Subcutaneous adipose tissue (tissue), 4 donors: ENCODE data around the gene USP21. TPM values are rescaled to one million over a fixed set of nuclear protein-coding genes. Genes with fewer than 3 reads are reported as not detected.

Experiments used
- CTCF ChIP-seq: fragments of 450-650 bp; IDR thresholded peaks from one replicate; pipeline ENCODE4 v1.5.1; 2016; ENCODE audit warnings: low read depth, mild to moderate bottlenecking, control low read depth, antibody characterized with exemption, moderate library complexity
- total RNA-seq, 4 donors: library from RNA; depleted of rRNA; stranded (reverse); fragments of >200 nt; gene quantifications; one replicate each; pipeline ENCODE4 v1.1.0, GENCODE V29; 2016

Gene USP21
- total RNA-seq, 4 donors from 2014 or later = 8.8 to 19.6 (median 11.0) TPM

DNA sequence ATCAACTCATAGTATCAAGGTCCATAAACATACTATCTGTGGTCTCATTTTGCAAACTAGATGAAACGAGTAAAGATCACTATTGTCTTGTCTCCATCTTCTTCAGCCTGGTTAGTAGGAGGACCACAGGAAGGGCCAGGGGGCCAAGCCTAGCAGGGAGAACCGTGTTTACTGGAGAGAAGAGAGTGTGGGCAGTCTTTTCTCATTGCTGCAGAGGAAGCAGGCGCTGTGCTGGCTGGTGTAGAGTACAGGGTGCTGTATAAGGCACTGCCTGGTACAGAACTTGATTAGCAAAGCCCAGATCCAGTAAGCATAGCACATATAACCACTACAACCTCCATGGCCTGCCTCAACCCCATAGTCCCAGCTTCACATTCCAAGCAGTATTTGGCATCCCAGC is 28.0 kb downstream of the USP21 start:
- no peak for TF ChIP-seq CTCF

- no peak for TF ChIP-seq CTCF
These were observed 29.1 kb downstream of the USP21 start for GRCh38 chr1:161188381-161188780.

GRCh38 chr1:161189036-161189435 is 29.7 kb downstream of the USP21 start:
- TF ChIP-seq CTCF = no peak

GRCh38 chr1:161190962-161191521 is 31.7 kb downstream of the USP21 start:
- TF ChIP-seq CTCF = no peak

- no peak for TF ChIP-seq CTCF
These were observed 32.7 kb downstream of the USP21 start for GRCh38 chr1:161191971-161192370.

DNA sequence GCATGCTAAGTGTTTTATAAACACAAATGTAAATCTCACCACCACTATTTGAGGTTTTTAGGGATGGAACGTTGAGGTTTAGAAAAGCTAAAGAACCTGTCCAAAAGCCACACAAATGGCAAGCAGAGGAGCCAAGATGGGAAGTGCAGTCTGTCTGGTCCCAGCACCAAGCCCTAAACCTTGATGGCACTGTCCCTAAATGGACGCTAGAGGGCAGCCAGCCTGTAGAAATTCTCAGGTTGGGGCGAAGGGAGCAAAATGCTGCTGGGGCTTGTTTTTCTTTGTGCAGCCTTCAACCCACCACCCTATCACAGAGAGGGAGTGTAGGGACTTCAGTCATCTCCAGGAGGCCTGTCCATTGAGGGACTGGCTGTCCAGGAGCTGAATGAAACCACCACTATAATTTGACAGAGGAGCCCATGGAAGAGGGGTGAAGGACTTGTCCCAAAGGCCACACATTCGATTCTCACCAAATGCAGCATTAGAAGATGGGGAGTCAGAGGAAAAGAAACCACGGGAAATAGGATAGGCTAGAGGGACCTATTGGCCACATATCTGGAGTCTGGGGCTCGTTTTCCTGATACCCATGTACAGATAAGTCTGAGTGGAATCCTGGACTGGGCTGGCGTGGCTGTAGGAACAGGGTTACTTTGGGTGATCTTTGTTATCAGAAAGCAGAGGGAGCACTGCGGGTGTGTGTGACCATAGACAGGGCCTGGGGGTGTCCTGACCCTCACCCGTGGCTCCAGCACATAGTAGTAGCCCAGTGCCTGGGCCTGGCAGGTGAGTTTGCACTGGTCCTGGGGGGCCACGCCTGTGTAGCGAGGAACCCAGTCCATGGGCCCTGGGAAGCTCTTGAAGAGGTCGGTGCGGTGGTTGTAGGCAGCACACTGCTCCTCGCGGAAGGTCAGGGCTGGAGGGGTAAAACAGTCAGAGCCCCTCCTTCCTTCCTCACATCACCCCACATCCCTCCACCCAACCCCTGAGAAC is 33.5 kb downstream of the USP21 start:
- no peak for TF ChIP-seq CTCF

DNA sequence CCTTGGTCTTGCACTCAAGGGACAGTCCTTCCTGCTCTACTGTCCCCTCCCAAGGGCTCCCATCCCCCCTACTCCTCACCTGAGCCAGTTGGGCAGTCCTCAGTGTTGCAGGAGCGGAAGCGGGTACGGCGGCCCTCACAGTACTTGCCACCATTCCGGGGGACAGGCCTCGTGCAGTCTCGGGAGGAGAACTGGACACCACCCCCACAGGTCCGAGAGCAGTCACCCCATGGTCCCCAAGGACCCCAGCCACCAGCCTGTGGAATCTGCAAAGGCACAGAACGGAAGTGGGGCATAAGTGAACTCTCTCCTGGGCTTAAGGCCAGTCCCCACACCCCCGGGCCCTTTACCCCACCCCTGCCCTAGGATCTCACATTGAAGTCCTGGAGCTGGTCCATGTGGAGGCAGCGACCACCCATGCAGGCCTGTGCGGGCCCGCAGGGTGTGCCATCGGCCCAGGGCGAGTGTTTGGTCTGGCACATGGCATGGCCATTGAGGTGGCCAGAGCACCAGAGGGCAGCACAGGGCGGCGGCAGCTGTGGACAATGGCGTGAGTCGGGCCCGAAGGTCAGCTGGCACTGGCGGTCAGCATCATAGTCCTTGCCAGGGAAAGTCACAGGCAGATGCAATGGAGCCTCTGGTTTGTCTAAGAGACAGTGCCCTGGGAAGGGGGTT is 34.4 kb downstream of the USP21 start:
- TF ChIP-seq CTCF = no peak
